Activated CD8-positive, alpha-beta T cell treated with anti-CD3 and anti-CD28 coated beads for 36 hours (primary cell): Measurements from ENCODE around the gene MRAP2. TPM values are rescaled to one million over a fixed set of nuclear protein-coding genes. Genes with fewer than 3 reads are reported as not detected.
"Not testable (repeated sequence)": the region's sequence is repeated elsewhere in the genome, so short reads cannot be mapped to it uniquely, and the experiment has no call there.

Experiments used
- ATAC-seq: fragments of 200-7000 bp; cut with Tn5 transposase; one replicate; pipeline ENCODE4 v1.10.0; 2021; ENCODE audit warnings: mild to moderate bottlenecking, moderate library complexity
- CTCF ChIA-PET: fragments of 350-600 bp; sonication (Branson Sonifier 250); formaldehyde crosslinking; loops from one replicate; lab custom pipeline; 2021; ENCODE audit warnings: antibody characterized with exemption; lab: Charles Lee
- POLR2A ChIA-PET: fragments of 350-600 bp; sonication (Branson Sonifier 250); formaldehyde crosslinking; loops from one replicate; lab custom pipeline; 2021; ENCODE audit warnings: antibody characterized with exemption; lab: Charles Lee
- DNase-seq: peaks from one replicate; pipeline ENCODE4 v3.0.0-alpha.2; 2020
- H3K27ac Mint-ChIP-seq: one replicate; pipeline ENCODE4 v1.8.0; 2021; ENCODE audit warnings: mild to moderate bottlenecking, mixed read lengths
- H3K27me3 Mint-ChIP-seq: one replicate; pipeline ENCODE4 v1.8.0; 2021; ENCODE audit warnings: mixed read lengths
- H3K36me3 Mint-ChIP-seq: one replicate; pipeline ENCODE4 v1.8.0; 2021; ENCODE audit warnings: low read depth, mixed read lengths
- H3K4me1 Mint-ChIP-seq: one replicate; pipeline ENCODE4 v1.8.0; 2021; ENCODE audit warnings: low read depth, mixed read lengths
- H3K4me3 Mint-ChIP-seq: one replicate; pipeline ENCODE4 v1.8.0; 2021; ENCODE audit warnings: mild to moderate bottlenecking, moderate library complexity, mixed read lengths
- H3K9me3 Mint-ChIP-seq: one replicate; pipeline ENCODE4 v1.8.0; 2021; ENCODE audit warnings: mixed read lengths
- intact Hi-C: fragments of 100-400 bp; cut with micrococcal nuclease; formaldehyde crosslinking; loops from one replicate; pipeline ENCODE4 v1.10.0; 2022
- total RNA-seq, 2 experiments: library from RNA; stranded (reverse); gene quantifications; one replicate each; pipeline ENCODE4 v1.2.3, GENCODE V29; 2021
- TF ChIP-seq, protein P1 (sequence below): fragments of 200-600 bp; IDR thresholded peaks from one replicate; pipeline ENCODE4 v1.8.0; 2022; ENCODE audit warnings: antibody characterized with exemption, mild to moderate bottlenecking

MRAP2 gene
- total RNA-seq, 2 experiments from 2014 or later: not detected

DNA sequence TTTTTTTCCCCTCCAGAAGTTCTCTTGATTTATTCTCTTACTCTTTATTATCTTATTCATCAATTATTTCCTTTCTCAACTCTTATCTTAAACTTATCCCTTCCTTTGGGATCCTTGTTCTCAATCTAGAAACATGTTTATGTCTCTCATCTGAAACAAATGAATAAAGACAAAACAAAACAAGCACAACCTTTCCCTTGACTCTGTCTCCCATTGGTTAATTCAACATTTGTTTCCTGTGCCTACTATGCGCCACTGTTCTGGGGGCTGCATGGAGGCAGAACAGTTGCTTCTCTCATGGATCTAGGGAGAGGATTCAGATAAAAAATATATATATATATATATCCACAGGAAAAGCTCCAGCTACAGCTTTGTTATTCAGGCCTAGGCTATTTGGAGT, 5.2 kb upstream of the MRAP2 start:
- intact Hi-C loops: no loop called here

DNA sequence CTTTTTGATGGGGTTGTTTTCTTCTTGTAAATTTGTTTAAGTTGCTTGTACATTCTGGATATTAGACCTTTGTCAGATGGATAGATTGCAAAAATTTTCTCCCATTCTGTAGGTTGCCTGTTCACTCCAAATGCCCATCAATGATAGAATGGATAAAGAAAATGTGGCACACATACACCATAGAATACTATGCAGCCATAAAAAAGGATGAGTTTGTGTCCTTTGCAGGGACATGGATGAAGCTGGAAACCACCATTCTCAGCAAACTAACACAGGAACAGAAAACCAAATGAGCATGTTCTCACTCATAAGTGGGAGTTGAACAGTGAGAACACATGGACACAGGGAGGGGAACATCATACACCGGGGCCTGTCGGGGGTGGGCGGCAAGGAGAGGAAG, 1.6 kb upstream of the MRAP2 start:
- H3K9me3 Mint-ChIP-seq, DNase-seq, intact Hi-C loops, H3K4me3 Mint-ChIP-seq, CTCF ChIA-PET, ATAC-seq, POLR2A ChIA-PET, H3K4me1 Mint-ChIP-seq, H3K27ac Mint-ChIP-seq, H3K36me3 Mint-ChIP-seq: not testable (repeated sequence)
- peaks cover 45% of the 10 kb centered on the region for H3K27me3 Mint-ChIP-seq

More for the DNA sequence above, 5.2 kb upstream of the MRAP2 start:
- peaks cover 3% of the 10 kb centered on the region for H3K4me1 Mint-ChIP-seq
- H3K27ac Mint-ChIP-seq: no peak overlapping the region
- H3K4me3 Mint-ChIP-seq: no peak overlapping the region
- no peak for DNase-seq
- H3K36me3 Mint-ChIP-seq: no peaks in the 10 kb centered on the region
- ChIA-PET CTCF (no interaction called here), POLR2A (no interaction called here)
- no peak for ATAC-seq
- peaks cover 21% of the 10 kb centered on the region for H3K27me3 Mint-ChIP-seq
- TF ChIP-seq, protein P1, sequence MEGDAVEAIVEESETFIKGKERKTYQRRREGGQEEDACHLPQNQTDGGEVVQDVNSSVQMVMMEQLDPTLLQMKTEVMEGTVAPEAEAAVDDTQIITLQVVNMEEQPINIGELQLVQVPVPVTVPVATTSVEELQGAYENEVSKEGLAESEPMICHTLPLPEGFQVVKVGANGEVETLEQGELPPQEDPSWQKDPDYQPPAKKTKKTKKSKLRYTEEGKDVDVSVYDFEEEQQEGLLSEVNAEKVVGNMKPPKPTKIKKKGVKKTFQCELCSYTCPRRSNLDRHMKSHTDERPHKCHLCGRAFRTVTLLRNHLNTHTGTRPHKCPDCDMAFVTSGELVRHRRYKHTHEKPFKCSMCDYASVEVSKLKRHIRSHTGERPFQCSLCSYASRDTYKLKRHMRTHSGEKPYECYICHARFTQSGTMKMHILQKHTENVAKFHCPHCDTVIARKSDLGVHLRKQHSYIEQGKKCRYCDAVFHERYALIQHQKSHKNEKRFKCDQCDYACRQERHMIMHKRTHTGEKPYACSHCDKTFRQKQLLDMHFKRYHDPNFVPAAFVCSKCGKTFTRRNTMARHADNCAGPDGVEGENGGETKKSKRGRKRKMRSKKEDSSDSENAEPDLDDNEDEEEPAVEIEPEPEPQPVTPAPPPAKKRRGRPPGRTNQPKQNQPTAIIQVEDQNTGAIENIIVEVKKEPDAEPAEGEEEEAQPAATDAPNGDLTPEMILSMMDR: no peak
- peaks cover 4% of the 10 kb centered on the region for H3K9me3 Mint-ChIP-seq

GRCh38 chr6:84035484-84035883, 1.9 kb downstream of the MRAP2 start:
- H3K27me3 Mint-ChIP-seq: peaks cover 52% of the 10 kb centered on the region
- ChIA-PET CTCF (no interaction called here), POLR2A (no interaction called here)
- intact Hi-C loops: no loop called here
- TF ChIP-seq, protein P1: no peak
- no peak overlapping the region for H3K27ac Mint-ChIP-seq
- H3K36me3 Mint-ChIP-seq: no peaks in the 10 kb centered on the region
- DNase-seq: no peak
- peaks cover 5% of the 10 kb centered on the region for H3K9me3 Mint-ChIP-seq
- peaks cover 6% of the 10 kb centered on the region for H3K4me1 Mint-ChIP-seq
- no peak overlapping the region for H3K4me3 Mint-ChIP-seq
- ATAC-seq: no peak

- CTCF ChIA-PET: no interaction called here
- Mint-ChIP-seq H3K27ac (no peak overlapping the region), H3K36me3 (no peaks in the 10 kb centered on the region), H3K27me3 (peaks cover 38% of the 10 kb centered on the region), H3K4me1 (peaks cover 6% of the 10 kb centered on the region), H3K4me3 (no peak overlapping the region), H3K9me3 (peaks cover 5% of the 10 kb centered on the region)
- TF ChIP-seq, protein P1: no peak
- intact Hi-C loops: no loop called here
- ATAC-seq: no peak
- POLR2A ChIA-PET: no interaction called here
- no peak for DNase-seq
Measured at GRCh38 chr6:84037425-84038089, 4.0 kb downstream of the MRAP2 start.

DNA sequence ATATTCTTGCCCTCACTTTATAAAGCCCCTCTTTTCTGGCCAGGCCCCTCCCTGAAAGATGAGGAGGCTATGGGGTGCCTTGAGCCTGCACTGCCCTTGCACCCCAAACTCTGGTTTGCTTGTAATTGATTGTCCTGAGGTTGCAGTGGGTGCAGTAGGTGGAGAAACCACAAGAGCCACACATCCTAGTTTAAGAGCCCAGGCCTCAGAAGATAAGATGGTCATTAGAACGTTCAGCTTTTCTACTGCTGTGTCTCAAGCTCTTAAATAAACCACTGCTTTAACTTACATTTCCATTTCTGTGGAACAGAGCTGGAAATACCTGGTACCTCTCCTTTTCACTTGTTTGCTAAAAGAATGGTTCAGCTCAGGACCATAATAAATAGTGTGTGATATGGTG, 9.0 kb downstream of the MRAP2 start:
- Mint-ChIP-seq H3K27me3 (peaks cover 11% of the 10 kb centered on the region), H3K36me3 (no peaks in the 10 kb centered on the region), H3K9me3 (no peaks in the 10 kb centered on the region), H3K4me3 (no peak overlapping the region), H3K27ac (no peak overlapping the region), H3K4me1 (no peaks in the 10 kb centered on the region)
- intact Hi-C loops: no loop called here
- ATAC-seq (no peak), DNase-seq (no peak)
- CTCF ChIA-PET: no interaction called here
- POLR2A ChIA-PET: no interaction called here
- TF ChIP-seq, protein P1: no peak
